Activated gamma-delta T cell treated with Interleukin-2 at 50 U/mL for 16 hours (primary cell): ENCODE results near the gene FILIP1.

Source experiments
- DNase-seq: peaks from one replicate; pipeline ENCODE4 v3.0.0-alpha.2; 2020

The FILIP1 gene

DNA sequence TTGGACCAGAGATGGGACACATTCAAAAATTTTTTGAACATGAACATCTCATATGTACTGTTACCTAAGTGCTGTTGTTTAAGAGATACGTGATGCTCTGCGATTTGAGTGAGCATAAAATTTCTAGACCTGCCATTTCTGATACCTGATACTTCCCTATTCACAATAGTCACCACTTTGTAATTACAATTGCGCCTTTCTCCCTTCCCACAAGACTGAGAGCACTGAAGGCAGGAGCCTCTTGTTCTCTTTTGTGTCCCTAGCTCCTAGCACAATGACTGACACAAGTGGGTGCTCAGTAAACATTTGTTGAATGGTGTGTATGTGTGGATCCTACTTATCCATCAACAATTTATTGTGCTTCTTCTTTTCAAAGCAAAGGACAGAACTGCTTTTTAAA lies 116.2 kb downstream of the FILIP1 start:
- DNase-seq = no peak

DNA sequence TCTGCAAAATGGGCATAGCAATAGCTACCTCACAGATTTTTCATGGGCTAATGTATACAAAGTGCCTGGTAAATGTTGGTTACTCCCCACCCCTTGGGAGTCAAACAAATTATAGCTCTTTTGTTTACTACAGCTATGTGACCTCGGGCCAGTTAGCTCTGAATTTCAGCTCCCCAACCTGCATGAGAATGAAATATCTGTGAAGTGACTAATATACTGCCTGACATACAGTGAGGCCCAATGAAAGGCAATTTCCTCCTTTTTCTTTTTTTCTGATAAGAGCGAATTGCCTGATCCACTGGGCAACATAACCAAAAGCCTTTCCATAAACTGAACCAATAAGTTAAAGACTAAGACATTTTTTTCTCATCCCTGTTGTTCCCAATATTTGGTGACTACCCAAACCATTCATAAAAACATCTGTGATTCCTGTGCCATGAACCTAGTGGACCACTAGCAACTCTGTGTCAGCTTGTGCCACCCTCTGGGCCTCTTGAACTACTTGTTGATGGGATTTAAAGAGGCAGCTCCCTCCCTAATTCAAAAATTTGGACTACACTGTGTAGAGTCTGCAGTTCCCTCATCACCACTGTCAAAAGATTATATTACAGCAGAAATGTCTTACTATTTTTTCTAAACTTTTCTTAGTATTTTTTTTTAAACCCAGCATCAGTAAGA lies 117.1 kb downstream of the FILIP1 start:
- DNase-seq = no peak

DNA sequence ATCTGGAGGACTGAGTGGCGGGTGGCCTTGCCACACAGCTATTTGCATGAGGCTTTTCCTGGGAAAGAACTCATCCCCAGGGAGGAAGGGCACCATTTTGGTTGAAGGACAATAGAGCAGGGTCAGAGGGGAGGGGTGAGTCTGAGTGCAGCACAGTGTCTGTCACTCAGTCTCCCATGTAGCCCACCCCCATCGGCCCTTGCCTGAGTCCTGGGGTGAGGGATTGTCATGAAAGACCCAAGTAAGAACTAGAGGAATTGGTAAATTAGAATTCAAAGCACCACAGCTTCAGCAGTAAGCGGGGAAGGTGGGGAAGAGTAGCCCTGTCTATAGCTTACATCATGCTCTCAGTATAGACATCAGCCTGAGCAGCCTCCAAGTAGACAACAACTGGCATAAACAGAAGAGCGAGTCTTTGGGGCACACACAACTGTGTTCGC lies 118.6 kb downstream of the FILIP1 start:
- no peak for DNase-seq

DNA sequence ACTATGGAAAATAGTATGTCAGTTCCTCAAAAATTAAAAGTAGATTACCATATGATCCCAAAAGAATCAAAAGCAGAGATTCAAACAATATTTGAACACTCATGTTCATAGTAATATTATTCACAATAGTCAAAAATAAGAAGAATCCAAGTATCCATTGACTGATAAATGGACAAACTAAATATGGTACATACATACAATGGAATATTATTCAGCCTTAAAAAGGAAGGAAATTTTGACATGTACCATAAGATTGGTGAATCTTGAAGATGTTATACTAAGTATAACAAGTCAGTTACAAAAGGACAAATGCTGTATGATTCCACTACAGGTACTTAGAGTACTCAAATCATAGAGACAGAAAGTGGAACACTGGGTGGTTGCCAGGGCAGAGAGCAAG lies 120.7 kb downstream of the FILIP1 start:
- DNase-seq = no peak

DNA sequence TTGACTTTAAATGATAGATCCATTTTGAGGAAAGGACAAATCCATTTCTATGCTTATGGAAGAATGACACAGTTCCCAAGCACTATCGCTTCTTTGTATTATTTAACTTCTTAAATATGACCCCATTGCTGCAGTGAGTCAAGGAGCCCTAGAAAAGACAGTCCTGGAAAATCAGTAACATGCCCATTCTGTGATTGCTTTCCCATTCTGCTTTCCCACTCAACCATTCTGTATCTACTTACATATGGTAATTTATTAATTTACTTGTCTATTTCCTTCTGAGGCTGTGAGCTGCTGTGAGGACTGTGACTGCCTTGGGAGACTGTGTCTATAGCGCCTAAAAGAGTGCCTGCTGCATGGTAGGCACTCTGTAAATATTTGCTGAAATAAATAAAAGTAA lies 123.6 kb downstream of the FILIP1 start:
- no peak for DNase-seq

DNA sequence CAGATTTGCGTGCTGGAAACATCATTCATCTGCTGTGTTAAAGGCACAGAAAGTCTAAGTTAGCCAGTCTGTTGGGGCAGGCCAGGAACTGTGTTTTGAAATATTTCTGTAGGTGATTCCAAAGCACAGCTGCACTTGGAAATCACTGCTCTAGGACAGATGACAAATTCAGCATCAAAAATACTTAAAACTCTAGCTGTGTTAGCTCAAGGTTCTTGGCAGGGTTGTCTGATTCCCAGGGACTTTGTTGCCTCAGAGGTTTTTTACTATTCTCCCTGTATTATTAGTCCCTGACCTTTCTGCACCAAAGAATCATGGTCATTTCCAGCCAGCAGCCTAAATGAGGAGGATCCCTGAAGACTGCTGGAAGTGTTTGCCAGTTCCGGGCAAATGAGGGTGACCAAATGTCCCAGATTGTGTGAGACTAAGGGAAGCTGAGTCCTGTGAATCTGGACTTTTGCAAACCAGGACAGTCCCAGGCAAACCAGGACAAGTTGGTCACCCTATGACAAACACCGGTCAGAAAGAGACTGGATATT lies 124.7 kb downstream of the FILIP1 start:
- no peak for DNase-seq

DNA sequence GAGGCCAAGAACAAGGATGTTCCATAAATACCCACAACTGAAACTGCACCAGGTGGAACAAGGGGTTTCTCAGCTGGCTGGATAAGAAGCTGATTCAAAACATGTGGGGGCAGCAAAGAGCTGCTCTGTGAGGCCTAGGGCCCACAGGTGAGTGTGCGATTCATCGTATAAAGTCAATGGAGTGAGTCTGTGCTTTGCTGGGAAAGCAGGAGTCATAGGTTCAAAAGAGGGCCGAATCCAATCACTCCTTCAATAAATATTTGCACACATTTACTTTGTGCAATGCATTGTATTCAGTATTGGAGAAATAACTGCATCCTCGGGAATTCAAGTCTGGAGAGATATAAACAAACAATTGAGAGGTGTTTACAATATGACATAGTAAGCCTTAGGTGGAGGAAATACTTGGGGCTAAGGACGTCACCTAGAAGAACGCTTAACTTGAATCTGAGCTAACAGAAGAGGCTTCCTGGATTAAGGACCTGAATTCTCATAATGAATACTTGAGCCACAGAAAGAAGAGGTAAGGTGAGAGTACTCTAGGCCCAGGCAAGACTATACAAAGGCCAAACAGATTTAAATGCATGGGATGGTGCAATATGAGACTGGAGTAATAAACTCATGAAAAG lies 125.3 kb downstream of the FILIP1 start:
- no peak for DNase-seq

DNA sequence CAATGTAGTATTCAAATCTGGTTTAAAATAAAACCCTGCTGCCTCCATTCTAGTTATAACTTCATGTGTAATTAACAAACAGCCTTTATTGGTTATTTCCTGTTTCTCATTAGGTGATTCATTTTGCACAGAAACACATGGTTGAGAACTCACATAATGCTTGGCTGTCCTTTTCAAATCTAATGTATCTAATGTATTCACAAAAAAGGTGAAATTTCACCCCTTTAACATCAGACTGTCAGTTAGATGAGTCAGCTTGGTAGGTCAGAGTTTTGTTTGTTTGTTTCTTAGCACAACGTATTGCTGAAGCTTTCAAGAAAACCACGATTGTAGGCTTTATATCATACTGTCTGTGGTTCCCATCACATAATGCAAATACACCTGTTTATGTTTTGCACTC lies 130.3 kb downstream of the FILIP1 start:
- no peak for DNase-seq

DNA sequence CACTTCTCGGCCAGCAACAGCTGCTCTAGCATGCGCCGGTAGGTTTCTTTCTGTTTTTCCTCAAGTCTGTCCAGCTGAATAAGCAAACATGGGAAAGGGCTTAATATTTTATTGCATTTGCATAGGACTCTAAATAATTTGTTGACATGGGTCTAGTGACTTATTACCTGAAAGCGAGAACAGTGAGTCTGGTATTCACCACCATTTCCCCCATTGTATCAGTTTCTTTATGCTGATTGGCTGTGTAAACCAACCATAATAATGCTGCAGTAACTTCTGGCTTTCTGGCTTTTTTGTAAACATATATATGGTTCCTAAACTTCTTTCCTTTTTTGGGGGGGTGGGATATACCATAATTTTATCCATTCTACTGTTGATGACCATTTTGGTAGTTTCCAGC lies 140.0 kb downstream of the FILIP1 start:
- no peak for DNase-seq

DNA sequence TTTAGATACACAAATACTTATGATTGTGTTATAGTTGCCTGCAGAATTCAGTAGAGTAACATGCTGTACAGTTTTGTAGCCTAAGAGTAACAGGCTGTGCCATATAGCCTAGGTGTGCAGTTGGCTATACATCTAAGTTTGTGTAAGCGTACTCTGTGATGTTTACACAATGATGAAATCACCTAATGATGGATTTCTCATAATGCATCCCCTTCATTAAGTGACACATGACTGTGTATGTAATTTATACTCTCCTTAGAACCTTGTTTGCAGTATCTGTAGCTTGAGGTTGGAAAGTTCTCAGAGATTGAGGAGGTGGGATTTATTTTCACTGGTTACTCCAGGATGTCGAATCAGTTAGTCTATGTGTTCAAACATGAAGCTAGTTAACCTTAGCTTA lies 142.0 kb downstream of the FILIP1 start:
- DNase-seq = no peak

DNA sequence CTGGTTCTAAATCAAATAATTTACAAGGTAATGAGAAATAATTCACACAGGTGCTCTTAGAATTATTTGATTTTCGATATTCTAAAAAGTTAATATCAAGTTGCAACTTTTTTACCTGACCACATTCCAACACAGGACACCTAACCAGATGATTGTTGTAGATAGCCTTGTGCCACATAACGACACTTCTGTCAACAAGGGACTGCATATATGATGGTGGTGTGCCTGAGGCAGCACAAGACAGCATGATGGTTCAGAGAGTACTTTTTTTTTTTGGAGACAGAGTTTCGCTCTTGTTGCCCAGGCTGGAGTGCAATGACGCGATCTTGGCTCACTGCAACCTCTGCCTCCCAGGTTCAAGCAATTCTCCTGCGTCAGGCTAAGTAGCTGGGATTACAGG lies 142.8 kb downstream of the FILIP1 start:
- DNase-seq = no peak

DNA sequence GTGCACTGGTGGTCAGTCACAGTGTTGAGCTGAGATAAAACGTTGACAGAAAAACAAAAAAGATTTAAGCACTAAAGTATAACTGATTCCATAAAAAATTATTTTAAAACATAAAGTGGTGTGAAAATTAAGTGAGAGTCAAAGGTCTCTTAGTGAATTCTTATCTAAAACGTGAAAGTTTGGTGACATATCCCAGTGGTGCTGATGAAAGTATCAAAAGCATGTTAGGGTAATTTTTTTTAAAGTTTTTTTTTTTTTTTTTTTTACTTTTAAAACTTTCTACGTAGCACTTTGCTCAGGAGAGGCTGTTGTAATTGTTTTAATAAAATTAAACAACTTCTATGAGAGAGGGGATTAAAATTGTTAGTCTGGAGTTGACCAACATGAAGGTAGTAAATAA lies 143.4 kb downstream of the FILIP1 start:
- no peak for DNase-seq

DNA sequence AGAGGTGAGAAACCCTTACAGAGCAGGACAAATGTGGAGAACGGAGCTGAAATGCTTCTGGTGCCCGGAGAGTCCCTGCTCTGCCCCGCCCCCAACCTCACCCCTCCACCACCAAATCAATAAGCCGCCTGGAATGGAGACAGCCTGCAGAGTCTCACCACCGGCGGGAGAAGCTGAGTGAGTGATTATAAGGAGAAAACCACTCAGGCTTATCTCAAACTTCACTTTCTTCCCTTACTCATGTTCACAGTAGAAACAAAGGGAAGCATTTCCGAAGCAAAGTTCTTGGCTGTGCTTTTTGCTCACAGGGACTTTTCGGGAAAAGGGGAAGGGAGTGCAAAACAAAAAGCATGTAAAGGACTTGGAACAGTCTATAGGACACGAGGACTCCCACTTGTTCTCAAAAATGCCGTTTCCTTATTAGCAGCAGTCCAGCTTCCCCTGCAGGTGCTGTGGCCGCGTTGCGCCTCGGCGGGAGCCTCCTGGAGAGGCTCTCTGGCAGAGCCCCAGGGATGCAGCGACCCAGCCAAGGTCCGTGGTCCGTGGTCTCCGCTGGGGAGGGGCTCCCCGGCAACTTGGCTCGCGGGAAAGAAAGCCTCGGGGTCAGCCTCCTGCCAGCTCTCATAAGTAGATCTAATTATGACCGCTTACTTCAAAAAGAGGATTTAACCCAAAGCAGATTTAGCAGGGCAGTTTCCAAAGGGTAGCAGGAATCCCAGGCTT lies 144.2 kb downstream of the FILIP1 start:
- DNase-seq = no peak

DNA sequence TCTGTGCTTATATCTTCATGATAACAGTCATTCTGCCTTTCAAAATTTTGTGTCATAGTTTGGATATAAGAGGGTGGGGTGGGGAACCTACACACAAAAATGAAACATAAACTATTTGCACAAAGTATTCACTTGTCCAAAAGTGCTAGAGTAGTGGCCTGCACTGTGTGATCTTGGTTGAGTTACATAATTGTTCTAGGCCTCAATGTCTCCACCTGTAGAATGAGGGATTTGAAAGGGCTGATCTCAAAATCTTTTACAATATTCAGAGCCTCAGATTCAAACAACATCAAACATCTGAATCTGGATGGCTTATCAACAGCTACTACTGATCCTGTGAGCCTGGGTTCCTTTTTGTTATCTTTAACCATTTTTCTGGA lies 144.7 kb downstream of the FILIP1 start:
- no peak for DNase-seq

DNA sequence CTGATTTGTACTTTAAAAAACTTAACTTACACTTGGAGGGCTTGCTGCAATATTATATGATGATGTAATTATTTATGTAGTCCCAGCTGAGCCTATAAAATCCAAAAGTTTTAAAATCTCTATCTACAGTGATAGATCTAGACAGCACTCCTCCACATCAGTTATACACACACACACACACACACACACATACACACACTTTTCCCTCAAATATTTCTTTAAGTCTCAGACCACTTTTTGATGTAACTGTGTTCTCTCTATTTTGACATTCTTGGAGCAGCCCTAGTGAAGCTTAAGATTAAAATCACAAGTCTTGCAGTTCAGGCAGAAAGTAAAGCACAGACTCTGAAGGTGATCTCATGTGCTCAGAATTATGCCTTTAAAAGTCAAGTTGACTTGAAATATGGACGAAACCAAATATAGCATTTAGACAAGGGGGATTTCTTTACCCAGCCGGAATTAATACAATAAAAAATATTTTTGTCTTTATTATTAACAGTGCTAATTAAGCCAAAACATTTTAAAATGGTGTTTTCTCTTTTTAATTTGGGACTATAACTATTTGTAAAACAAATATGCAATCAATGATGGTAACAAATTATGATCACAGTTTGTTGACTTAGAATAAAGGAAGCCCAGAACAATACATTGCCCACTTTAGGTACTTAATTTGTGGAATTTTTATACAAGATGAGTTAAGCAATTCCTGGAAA lies 145.5 kb downstream of the FILIP1 start:
- no peak for DNase-seq

DNA sequence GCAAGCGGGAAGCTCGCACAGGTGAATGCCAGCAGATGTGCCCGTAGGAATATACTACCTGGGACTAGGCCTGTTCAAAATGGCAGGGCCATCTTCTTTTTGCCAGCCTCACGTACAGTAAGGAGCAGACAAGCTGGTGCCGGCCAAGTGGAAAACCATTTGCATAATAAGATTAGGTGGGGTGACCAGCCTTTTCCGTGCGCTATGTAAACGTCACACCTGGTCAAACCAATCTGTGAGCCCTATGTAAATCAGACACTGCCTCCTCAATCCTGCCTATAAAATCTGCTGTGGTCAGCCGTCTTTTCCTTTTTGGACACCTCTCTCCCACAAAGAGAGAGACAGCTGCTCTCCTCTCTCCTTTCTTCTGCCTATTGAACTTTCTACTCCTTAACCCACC lies 148.2 kb downstream of the FILIP1 start:
- no peak for DNase-seq

DNA sequence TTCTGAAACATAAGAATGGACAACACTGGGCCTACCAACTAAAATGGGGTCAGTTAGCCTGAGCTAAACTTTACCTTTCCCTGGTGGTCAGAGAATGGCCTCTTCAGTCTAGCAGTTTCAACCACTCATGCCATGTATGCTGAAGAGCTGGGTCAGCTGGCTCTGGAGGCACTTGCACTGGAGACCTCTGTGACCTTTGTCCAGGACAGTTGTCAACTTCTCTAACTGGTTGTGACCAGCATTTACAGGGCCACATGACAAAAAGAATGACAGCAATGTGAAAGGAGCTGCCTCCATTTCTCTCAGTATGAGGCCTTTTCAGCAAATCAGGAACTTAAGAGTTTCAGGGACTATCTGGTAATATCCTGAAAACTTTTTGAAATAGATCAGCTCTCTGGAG lies 149.1 kb downstream of the FILIP1 start:
- no peak for DNase-seq

DNA sequence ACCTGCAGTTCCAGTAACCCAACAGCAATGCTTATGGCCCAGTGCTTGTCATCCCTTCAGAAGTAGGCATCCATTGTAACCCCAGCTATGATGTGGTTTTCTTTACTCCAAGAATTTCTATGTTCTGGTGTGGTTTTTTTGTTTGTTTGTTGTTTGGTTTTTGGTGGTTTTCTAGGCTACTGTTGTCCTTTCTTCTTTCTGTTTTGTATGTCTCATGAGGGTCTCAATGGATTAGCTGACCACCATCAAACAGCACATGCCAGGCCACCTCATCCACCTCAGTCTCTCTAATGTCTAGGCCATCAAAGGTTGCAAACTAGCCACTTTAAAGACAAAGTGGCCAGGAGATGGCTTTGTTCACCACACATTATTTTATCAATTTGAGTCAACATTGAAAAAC lies 149.6 kb downstream of the FILIP1 start:
- no peak for DNase-seq

DNA sequence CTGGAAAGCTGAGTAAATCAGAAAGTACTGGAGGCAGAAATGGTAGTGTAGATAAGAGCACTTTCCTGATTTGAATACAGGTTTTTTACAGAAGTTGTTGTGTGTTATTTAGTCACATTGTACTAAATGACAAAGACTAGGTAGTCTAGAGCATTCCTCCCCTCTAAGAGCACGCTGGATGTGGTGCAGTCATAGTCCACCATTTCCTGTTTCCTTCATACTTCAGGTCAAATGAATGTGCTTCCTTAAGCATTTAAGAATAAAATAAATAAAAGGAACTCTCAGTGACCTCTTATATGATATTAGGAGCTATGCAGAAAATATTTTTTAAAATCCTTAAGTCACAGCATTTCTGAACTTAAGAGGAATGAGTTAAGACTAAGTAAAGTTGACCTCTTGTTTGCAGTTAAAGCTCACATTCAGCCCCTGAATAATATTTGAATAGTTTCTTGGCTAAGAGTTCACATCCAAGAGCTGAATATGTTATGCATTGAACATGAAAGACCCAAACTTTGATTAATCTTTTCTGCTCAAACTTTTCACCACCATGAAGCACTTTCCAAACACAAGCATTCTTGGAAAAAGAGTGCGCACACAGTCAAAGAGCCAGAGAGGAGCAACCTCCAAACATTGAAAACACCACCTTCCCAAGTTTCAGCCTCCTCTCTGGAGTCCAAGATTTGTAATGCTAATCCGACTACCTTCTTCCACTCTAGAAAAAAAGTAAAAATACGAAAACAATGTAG lies 155.6 kb downstream of the FILIP1 start:
- no peak for DNase-seq

DNA sequence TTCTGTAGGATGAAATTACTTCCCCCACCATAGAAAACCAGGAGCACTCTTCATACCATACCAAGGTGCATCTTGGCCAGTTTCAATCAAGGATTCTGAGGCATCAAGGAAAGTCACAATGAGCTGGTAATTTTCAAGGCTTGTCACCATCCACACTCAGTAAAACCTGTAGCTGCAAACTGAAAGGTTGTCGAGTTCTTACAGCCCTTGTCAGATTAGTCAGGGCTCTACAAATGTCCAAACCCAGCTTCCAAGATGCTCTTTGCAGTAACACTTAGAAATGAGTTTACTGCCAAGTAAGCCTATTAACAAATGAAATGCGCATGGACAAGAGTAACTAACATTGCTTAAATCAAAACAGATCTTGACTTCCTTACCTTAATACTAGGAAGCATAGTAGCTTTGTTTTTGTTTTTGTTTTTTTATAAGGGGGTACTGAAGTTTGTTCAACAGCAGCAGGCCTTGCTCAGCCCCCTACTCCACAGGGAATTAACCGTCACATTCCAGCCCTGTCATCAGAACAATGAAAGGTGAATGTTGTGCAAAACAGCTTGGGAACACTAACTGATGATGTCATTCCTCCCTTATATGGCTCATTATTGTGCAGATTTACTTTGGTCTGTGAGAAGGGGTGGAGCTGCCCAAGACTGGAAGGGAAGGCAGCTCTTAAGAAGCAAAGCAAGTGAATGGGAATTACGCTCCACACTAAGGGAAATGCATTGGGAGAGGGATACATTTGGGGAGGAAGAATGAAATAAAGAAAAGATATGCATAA lies 159.1 kb downstream of the FILIP1 start:
- DNase-seq = no peak

DNA sequence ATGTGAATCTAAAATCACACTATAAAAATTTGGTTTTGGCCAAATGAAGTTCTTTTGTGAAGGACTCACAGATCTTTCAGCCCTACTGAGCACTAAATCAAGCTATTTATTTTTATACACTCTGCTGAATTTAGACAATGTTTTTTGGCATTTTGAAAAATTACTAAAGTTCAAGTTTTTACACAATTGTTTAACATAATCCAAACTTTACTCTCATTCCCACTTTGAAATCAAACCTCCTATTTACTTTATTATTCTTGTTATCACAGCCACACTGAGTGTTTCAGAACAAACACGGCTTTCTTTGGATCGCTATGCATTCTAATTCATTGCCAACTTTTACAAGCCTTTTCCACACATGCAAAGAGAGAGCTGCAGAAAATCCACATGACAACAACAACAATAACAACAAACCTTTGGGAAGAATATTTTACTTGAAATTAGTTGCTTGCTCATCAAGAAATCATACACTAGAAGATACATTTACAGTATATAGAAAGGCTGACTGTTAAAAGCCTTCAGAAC lies 159.9 kb downstream of the FILIP1 start:
- DNase-seq = no peak

DNA sequence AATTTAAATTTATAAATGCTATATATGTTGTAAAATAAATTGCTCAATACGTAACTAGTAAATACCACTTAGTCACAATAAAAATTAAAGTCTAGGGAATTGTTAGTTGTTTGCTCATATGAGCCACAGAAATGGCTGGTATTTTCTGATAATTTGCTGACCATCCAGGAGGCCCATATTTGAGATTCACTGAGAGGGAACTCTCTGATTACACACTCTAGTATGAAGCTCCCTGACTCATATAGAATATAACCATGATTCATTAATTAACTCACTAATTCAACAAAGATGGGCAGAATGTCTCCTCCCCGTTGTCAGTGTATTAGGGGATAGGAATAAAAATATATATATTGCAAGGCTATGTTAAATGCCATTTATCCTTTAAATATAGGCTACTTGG lies 162.4 kb downstream of the FILIP1 start:
- DNase-seq = no peak
